ENCODE results near the gene SPATA32.

GRCh38 chr17:45237686-45238085, 24.2 kb downstream of the SPATA32 start:
- TF ChIP-seq CHD4 (IDR thresholded peaks at IDR 0.05; ENCODE audit: borderline replicate concordance) (no peak), KDM5A (IDR thresholded peaks at IDR 0.05) (no peak), RARB (CRISPR knock-in tag; IDR thresholded peaks at IDR 0.05) (no peak), MAFK (IDR thresholded peaks at IDR 0.05; ENCODE audit: partially characterized antibody) (no peak), SMC3 (IDR thresholded peaks at IDR 0.05) (no peak), REST (IDR thresholded peaks at IDR 0.05) (no peak), POLR2A (IDR thresholded peaks at IDR 0.05; ENCODE audit: low read length) (no peak; the same call in 1 of the 2 replicates), EP300 (IDR thresholded peaks at IDR 0.05) (no peak), CBX8 (IDR thresholded peaks at IDR 0.05) (no peak)
